ENCODE measurements around the gene ZBTB40.

The ZBTB40 gene

DNA sequence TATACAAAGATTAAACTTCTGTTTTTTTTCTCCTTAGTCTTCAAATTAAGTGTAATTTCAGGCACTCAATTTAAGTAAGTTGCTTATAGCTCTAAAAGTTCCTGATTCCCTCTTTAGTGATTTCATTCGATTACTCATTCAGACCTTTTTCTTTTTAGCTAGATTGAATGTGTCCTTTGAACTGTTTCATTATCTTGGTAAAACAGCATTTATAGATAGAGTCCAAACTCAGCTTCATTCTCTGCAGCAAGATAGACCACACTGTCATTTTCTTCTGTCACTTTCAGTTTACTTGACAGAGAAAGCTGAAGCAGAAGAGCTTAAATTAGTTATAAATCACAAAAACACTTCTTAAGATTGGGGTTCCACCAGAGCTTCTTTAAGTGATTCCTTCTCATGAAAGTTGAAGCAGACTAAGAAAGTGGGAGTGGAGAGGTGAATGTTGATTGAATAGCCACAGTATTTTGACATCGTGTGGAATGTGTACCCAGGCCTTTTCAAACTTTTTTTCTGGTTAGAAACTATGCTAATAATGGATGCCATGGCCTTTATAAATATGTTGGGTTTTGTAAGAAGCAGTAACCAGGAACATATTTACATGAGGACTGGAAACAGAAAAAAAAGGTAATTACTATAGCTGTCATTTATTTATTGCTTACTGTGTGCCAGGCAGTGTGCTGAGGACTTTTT lies 52.2 kb downstream of the ZBTB40 start:
- TF ChIP-seq, protein P1, sequence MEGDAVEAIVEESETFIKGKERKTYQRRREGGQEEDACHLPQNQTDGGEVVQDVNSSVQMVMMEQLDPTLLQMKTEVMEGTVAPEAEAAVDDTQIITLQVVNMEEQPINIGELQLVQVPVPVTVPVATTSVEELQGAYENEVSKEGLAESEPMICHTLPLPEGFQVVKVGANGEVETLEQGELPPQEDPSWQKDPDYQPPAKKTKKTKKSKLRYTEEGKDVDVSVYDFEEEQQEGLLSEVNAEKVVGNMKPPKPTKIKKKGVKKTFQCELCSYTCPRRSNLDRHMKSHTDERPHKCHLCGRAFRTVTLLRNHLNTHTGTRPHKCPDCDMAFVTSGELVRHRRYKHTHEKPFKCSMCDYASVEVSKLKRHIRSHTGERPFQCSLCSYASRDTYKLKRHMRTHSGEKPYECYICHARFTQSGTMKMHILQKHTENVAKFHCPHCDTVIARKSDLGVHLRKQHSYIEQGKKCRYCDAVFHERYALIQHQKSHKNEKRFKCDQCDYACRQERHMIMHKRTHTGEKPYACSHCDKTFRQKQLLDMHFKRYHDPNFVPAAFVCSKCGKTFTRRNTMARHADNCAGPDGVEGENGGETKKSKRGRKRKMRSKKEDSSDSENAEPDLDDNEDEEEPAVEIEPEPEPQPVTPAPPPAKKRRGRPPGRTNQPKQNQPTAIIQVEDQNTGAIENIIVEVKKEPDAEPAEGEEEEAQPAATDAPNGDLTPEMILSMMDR (conservative IDR thresholded peaks at IDR 0.05), result no peak
- H3K27ac ChIP-seq, result no peak overlapping the region

DNA sequence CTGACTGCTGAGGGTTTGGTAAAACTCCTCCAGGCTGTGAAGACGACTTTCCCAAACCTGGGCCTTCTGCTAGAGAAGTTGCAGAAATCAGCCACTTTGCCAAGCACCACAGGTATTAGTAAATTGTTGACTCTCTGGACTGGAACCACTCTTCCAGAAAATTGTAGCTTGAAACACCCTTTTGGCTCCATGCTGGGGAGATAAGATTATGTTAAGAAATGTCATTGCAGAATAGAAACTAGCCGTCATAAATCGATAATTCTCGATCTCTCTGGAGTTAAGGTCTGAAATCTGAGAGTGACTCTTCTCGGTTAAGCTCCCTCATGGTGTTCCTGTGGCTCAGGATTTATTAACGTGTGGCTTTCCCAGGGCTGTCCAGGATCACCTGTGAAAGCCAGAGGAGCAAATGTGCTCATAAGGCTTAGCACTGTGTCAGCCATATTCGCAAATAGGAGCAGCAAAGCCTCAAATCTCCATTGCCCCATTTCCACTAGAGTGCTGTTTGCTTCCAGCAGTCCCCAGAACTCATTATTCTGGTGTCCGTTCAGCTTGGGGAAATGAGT lies 54.6 kb downstream of the ZBTB40 start:
- no peak overlapping the region for H3K27ac ChIP-seq
- TF ChIP-seq, protein P1 (conservative IDR thresholded peaks at IDR 0.05), result no peak

DNA sequence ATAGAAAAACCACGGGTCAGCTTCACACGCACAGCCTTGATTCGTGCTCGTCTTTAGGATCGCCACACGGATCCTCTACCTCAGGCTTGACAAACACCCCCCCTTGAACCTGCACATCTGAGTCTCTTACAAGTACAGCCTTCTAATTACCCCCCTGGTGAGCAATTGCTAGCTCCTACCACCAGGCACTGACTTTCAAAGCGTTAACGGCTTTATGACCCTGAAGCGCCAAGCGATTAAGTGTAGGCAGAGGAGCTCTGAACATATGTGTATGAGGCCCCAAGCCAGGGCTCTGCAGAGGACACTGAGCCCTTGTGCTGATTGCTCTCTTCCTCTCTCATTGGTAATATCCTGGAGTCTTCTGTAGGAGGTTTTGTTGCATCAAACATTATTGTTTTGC lies 55.9 kb downstream of the ZBTB40 start:
- no peak overlapping the region for H3K27ac ChIP-seq
- TF ChIP-seq, protein P1 (conservative IDR thresholded peaks at IDR 0.05), result no peak

DNA sequence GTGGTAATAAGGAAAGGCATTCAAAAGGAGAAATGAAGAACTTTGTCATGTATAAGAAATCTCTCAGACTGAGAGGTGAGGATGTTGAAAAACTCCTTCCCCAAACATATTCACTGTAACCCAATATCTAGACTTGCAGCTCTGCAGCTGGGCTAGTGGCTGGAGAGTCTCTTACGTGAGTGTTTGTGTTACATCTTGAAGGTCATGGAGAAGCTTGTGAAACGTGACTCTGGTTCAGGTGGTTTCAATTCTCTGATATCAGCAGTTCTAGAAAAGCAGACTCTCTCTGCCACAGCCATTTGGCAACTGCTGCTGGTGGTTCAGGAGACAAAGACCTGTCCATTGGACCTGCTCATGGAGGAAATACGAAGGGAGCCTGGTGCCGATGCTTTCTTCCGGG lies 56.7 kb downstream of the ZBTB40 start:
- TF ChIP-seq, protein P1 (conservative IDR thresholded peaks at IDR 0.05), result no peak
- H3K27ac ChIP-seq, result peak overlapping the region; percentile 47; the same call in 1 of the 2 replicates

DNA sequence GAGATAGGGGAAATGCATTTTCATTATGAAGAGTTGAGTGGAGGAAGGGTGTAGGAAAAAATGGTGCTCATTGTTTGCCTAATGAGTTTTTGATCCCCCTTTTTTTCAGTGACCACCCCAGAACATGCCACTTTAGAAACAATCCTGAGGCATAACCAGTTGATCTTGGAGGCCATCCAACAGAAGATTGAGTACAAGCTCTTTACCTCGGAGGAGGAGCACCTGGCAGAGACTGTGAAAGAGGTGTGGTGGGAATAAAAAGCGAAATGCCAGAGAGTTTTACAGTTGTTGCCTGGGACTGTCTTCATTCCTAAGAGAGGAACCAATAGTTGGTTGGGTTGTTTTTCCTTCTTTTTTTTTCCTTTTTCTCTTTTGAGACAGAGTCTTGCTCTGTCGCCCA lies 57.3 kb downstream of the ZBTB40 start:
- peak overlapping the region; percentile 47 for H3K27ac ChIP-seq
- TF ChIP-seq, protein P1 (conservative IDR thresholded peaks at IDR 0.05), result no peak

DNA sequence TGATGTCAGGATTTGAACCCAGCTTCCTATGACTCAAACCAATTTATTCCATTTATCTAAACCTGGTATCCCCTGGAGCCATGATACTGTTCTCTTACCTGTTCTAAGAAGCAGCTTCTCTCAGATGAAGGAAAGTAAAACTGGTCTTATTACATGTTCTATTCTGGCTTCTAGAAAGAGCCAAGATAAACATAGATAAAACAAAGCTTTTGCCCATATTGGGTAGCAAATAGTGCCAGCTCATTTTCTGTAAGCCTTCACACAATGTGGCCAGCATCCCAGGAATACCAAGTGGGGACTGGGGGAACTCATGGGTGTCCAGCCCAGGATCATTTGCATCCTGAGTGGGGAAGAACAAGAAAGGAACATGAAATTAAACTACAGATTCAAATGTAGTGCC lies 58.2 kb downstream of the ZBTB40 start:
- TF ChIP-seq, protein P1 (conservative IDR thresholded peaks at IDR 0.05), result no peak
- H3K27ac ChIP-seq, result peak overlapping the region; percentile 47

DNA sequence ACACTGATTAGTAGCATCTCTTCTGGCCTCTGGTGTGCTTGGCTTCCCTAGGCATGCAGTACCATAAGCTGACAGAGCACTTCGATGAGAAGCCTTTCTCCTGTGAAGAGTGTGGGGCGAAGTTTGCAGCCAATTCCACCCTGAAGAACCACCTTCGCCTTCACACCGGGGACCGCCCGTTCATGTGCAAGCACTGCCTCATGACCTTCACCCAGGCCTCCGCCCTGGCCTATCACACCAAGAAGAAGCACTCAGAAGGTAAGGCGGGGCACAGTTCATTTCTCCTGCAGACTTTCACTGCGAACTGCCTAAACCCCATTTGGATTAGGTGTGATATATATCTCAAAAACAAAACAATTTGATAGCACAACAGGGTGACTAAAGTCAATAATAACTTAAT lies 61.2 kb downstream of the ZBTB40 start:
- TF ChIP-seq, protein P1 (conservative IDR thresholded peaks at IDR 0.05), result no peak
- no peak overlapping the region for H3K27ac ChIP-seq
